PC-3 (cell line): Measurements from ENCODE around the gene CGNL1.

Source experiments
- EZH2 ChIP-seq: fragments of 300-600 bp; sonication (generic); IDR thresholded peaks from one replicate; pipeline ENCODE4 v1.6.1; 2017; ENCODE audit warnings: antibody characterized with exemption, mild to moderate bottlenecking, low read length; ENCODE audit not compliant: unreplicated experiment
- EZH2phosphoT487 ChIP-seq: fragments of 300-600 bp; sonication (generic); IDR thresholded peaks from 2 replicates; pipeline ENCODE4 v1.6.1; 2018; ENCODE audit warnings: mild to moderate bottlenecking, antibody characterized with exemption, low read length, borderline replicate concordance
- TF ChIP-seq, protein P1 (sequence below): fragments of 300-600 bp; sonication (generic); conservative IDR thresholded peaks from 2 replicates; pipeline ENCODE4 v1.5.1; 2017; ENCODE audit warnings: antibody characterized with exemption, low read depth, mild to moderate bottlenecking, low read length

DNA sequence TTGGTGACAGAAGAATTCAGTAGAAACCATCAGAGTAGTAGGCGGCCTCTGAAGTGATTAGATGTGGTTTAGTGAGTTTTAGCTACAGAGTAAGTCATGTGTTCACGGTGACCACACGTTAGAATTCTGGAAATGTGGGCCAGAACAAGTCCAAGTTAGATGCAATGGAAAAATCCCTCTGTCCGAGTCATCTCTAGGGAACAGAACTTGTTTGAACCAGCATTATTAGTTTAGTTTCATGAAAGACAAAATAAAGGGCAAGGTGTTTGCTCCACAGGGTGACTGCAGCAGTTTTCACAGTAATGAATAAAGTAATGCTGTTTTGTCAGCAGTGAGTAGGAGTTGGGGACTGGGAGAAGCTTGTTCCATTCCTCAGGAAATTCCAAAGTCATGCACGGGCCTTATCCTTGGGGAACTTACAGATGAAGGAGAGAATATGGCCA lies 100.2 kb downstream of the CGNL1 start:
- TF ChIP-seq, protein P1, sequence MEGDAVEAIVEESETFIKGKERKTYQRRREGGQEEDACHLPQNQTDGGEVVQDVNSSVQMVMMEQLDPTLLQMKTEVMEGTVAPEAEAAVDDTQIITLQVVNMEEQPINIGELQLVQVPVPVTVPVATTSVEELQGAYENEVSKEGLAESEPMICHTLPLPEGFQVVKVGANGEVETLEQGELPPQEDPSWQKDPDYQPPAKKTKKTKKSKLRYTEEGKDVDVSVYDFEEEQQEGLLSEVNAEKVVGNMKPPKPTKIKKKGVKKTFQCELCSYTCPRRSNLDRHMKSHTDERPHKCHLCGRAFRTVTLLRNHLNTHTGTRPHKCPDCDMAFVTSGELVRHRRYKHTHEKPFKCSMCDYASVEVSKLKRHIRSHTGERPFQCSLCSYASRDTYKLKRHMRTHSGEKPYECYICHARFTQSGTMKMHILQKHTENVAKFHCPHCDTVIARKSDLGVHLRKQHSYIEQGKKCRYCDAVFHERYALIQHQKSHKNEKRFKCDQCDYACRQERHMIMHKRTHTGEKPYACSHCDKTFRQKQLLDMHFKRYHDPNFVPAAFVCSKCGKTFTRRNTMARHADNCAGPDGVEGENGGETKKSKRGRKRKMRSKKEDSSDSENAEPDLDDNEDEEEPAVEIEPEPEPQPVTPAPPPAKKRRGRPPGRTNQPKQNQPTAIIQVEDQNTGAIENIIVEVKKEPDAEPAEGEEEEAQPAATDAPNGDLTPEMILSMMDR = no peak
- TF ChIP-seq EZH2phosphoT487 (no peak), EZH2 (no peak)
